GM08714 (cell line): ENCODE results near the gene MYO1C.

ENCODE experiments used
- H3K4me3 ChIP-seq: fragments of 200-500 bp; sonication (Bioruptor generic); 2 replicates; pipeline ENCODE4 v1.5.1; 2014; ENCODE audit warnings: mild to moderate bottlenecking, low read length, inconsistent platforms
- ZNF274 ChIP-seq: IDR thresholded peaks from 2 replicates; pipeline ENCODE4 v1.6.1; 2012; ENCODE audit warnings: mild to moderate bottlenecking, low read depth, low read length

MYO1C gene

GRCh38 chr17:1484676-1485422 lies 7.6 kb downstream of the MYO1C start:
- TF ChIP-seq ZNF274 = no peak

GRCh38 chr17:1484060-1484535 lies 8.4 kb downstream of the MYO1C start:
- no peak for TF ChIP-seq ZNF274
- H3K4me3 ChIP-seq = no peak overlapping the region

More at GRCh38 chr17:1484676-1485422, 7.6 kb downstream of the MYO1C start:
- H3K4me3 ChIP-seq = peak overlapping the region; percentile 59; the same call in 1 of the 2 replicates

GRCh38 chr17:1482680-1483079 lies 9.8 kb downstream of the MYO1C start:
- TF ChIP-seq ZNF274 = no peak
- H3K4me3 ChIP-seq = no peak overlapping the region

- H3K4me3 ChIP-seq = no peak overlapping the region
- no peak for TF ChIP-seq ZNF274
These were observed 10.8 kb downstream of the MYO1C start for GRCh38 chr17:1481736-1482135.

GRCh38 chr17:1480747-1481465 lies 11.6 kb downstream of the MYO1C start:
- no peak for TF ChIP-seq ZNF274
- H3K4me3 ChIP-seq = no peak overlapping the region

GRCh38 chr17:1478418-1478817 lies 14.1 kb downstream of the MYO1C start:
- H3K4me3 ChIP-seq = no peak overlapping the region
- no peak for TF ChIP-seq ZNF274

- no peak for TF ChIP-seq ZNF274
- H3K4me3 ChIP-seq = no peak overlapping the region
These were observed 17.1 kb downstream of the MYO1C start for GRCh38 chr17:1475321-1475854.

GRCh38 chr17:1474402-1475189 lies 17.9 kb downstream of the MYO1C start:
- no peak for TF ChIP-seq ZNF274
- no peak overlapping the region; the same call in 1 of the 2 replicates for H3K4me3 ChIP-seq

GRCh38 chr17:1473841-1474240 lies 18.6 kb downstream of the MYO1C start:
- H3K4me3 ChIP-seq = no peak overlapping the region
- no peak for TF ChIP-seq ZNF274

GRCh38 chr17:1473170-1473569 lies 19.3 kb downstream of the MYO1C start:
- no peak overlapping the region for H3K4me3 ChIP-seq
- no peak for TF ChIP-seq ZNF274

- TF ChIP-seq ZNF274 = no peak
- no peak overlapping the region for H3K4me3 ChIP-seq
These were observed 20.3 kb downstream of the MYO1C start for GRCh38 chr17:1471911-1472821.

- H3K4me3 ChIP-seq = no peak overlapping the region
- no peak for TF ChIP-seq ZNF274
These were observed 21.0 kb downstream of the MYO1C start for GRCh38 chr17:1471490-1471889.

- no peak overlapping the region for H3K4me3 ChIP-seq
- TF ChIP-seq ZNF274 = no peak
These were observed 21.6 kb downstream of the MYO1C start for GRCh38 chr17:1470755-1471462.
